NCI-H1436 treated with DMSO at 0.1 percent for 48 hours (cell line): ENCODE data around the gene USP6NL.

ENCODE experiments used
- DNase-seq: peaks from one replicate; lab custom pipeline; 2025; lab: John Stamatoyannopoulos, UW

USP6NL gene

DNA sequence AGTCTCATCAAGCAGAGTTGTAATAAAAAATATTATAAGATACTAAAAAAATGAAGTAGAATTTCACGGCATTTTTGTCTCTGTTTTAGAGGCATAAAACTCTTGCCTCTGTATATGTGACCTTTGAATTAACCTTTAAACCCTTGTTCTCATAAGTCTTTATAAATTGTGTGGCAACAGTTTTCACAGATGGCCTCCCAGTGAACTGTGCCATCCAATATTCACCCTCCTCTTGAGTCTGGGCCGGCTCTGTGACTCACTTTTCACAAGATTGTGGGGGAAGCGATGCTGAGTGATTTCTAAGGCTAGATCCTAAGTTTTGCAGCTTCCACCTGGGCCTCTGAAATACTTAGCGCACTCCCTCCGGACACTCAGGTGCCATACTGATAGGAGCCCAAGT is 4.6 kb upstream of the USP6NL start:
- no peak for DNase-seq

GRCh38 chr10:11615396-11615795 is 3.9 kb upstream of the USP6NL start:
- DNase-seq, result no peak

- no peak for DNase-seq
These were observed 861 bp upstream of the USP6NL start for GRCh38 chr10:11612021-11613001.

DNA sequence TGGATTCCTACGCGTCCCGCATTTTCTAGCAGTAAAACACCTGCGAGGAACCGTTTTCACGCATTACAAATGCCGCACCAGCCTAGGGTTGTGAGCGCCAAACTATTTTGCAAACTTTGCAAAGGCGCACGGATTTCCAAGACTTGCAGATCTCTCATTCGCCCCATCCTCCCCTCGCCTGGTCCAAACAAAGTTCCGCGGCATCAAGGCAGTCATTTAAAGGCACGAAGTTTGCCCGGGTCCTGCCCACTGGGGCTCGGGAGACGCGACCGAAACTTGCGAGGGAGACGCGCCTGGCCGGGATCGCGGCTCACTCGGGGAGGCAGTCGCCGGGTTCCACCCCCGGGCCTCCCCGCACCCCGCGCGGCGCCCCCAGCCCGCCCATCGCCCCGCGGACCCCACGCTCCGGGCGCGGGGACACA is 613 bp downstream of the USP6NL start:
- DNase-seq, result no peak

- no peak for DNase-seq
These were observed 1.2 kb downstream of the USP6NL start for GRCh38 chr10:11610166-11610825.

DNA sequence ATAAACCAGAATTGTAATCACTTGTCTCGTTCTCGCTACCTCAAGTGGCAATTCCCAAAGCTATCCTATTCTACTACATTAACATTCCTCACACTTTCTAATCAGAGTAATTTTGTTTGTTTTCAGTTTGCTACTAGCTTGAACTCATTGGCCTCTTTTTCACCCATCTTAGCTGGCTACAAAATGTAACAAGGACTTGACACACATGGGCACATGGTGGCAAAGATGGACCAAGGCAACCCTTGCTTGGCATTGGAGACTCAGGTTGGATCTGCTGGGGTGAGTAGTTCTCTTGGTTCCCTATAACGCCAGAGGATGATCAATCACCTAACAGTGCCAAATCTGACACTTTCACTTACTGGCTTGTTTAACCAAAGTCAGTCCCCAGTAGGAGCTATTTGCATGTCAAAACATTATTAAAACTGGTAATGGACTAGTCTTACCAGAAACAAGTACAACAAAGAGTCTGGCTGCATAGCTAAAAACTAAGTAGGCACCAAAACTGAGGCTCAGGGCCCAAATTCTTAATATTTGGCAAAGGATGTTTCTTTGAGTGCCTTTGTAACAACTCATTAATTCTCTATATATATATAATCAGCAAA is 1.9 kb downstream of the USP6NL start:
- DNase-seq, result no peak

DNA sequence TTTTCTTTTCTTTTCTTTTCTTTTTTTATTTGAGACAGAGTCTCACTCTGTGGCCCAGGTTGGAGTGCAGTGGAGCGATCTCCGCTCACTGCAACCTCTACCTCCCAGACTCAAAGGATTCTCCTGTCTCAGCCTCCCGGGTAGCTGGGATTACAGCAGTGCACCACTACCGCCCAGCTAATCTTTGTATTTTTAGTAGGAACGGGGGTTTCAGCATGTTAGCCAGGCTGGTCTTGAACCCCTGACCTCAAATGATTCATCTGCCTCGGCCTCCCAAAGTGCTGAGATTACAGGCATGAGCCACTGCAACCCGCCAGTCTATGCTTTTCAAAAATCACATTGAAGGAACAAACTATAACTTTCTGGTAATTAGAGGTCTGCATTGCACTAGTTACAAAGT is 2.4 kb downstream of the USP6NL start:
- no peak for DNase-seq

GRCh38 chr10:11608159-11609013 is 3.1 kb downstream of the USP6NL start:
- DNase-seq, result no peak

DNA sequence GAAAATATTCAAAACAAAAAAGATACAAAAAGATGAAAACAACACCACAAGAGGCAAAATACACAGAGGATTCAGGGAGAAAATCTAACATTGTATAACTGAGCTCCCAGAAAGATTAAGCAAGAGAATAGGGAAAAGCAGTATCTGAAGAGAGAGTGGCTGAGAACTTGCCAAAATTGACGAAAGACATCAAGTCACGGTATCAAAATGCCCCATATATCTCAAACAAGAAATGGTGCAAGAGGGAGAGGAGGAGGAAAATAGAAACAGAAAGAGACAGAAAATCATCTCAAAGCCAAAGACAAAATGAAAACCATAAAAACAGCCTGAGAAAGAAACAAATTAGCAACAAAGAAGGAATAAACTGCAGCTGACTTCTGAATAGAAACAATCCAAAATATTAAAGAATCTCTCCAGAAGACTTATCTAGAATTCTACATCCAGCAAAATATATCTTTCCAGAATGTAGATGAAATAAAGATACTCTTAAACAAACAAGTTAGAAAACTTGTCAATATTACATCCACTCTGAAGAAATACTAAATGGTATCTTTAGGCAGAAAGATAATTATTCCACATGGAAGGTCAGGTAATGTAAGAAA is 5.5 kb downstream of the USP6NL start:
- DNase-seq, result no peak

DNA sequence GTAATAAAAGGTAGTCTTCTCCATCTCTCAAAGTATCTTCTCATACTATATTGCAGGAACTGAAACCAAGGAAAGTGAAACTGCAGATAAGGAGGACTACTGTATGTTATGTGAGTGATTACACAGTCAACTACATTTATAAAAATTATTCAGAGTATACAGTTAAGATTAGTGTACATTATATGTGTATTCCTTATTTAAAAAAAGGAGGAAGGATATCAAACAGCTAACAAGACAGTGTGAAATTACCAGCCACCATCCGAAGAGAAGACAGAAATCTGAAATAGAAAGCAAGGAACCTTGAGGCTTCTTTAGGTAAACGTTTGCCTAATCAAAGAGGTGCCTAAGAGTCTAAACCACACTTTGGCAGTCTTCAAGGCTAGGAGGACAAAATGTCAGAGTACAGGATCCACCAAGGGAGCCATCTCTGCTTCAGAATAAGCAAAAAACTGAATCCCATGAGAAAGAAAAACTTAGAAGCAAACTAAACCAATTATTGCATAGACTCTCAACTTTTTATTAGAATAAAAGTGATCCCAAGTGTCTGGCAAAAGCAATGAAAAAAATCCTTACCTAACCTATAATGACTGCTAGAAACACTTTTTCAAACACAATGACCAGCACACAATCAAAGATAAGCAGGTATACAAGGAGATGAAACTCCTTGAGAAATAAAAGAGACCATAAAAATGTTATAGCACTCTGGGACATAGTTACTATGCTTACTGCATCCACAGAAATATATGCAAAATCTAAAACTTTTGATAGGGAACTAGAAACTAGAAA is 6.4 kb downstream of the USP6NL start:
- no peak for DNase-seq

DNA sequence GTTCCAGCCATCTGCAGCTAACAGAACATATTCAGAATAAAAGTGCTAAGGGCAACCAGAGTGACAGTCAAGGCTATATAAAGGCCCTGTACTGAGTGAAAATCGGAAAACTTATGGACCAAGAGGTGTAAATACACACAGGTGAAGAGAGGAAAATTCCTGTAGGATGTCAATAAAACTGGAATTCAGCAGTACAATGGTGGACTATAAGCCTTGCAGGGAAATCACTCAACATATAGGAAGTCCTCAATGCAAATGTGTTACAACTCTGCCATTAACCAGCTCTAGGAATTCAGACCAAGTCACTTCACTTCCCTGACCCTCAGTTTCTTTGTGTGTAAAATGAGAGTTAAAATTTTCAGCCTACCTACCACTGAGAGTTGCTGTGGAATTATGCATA is 7.7 kb downstream of the USP6NL start:
- DNase-seq, result no peak

- DNase-seq, result peak; percentile 58
These were observed 8.4 kb downstream of the USP6NL start for GRCh38 chr10:11602919-11603523.

DNA sequence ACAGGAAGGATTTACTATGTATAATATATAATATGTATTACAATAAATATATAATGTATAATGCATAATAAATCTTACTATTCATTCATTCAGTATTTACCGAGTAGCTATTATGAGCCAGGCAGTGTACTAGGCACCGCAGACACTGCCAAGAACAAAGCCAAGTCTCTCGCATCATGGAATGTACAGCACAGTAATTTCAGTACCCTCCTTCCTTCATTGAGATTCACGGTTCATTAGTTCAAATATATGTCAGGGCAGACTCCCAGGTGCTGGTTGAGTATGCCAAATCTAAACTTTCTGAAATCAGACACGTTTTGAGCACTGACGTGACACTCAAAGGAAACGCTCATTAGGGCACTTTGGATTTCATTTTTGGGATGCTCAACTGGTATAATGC is 9.1 kb downstream of the USP6NL start:
- DNase-seq, result no peak

GRCh38 chr10:11601670-11602069 is 9.8 kb downstream of the USP6NL start:
- no peak for DNase-seq

GRCh38 chr10:11600280-11600679 is 11.2 kb downstream of the USP6NL start:
- DNase-seq, result no peak

DNA sequence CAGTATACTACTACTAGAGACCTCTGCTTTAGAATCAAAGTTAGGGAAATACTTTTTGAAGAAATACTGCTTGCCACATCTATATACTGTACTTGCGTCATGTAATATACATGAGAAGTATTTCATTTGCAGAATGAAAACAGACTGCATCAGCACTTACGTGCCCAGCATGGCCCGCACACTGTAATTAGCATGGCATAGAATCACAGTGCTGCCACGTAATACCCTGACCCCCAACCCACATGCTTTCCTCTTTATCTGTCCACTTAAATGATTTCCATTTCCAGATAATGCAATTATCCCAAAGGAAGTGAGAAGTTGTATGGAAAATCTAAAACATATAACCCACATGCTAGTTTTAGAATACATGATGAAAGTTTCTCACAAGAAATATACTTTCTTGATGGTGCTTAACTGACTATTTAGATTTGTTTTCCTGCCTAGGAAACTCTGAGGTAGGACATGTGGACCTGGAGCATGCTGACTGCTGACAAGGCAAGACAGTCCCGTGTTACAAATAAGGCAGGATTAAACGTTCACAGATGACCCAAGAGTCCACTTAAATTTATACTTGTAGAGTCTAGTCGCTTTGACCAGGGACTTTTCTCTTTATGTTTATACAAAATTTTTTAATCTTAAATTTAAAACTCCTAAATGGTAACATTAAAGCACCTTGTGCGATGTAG is 12.6 kb downstream of the USP6NL start:
- no peak for DNase-seq

- no peak for DNase-seq
These were observed 14.0 kb downstream of the USP6NL start for GRCh38 chr10:11597470-11597869.

GRCh38 chr10:11595395-11595692 is 16.1 kb downstream of the USP6NL start:
- no peak for DNase-seq

DNA sequence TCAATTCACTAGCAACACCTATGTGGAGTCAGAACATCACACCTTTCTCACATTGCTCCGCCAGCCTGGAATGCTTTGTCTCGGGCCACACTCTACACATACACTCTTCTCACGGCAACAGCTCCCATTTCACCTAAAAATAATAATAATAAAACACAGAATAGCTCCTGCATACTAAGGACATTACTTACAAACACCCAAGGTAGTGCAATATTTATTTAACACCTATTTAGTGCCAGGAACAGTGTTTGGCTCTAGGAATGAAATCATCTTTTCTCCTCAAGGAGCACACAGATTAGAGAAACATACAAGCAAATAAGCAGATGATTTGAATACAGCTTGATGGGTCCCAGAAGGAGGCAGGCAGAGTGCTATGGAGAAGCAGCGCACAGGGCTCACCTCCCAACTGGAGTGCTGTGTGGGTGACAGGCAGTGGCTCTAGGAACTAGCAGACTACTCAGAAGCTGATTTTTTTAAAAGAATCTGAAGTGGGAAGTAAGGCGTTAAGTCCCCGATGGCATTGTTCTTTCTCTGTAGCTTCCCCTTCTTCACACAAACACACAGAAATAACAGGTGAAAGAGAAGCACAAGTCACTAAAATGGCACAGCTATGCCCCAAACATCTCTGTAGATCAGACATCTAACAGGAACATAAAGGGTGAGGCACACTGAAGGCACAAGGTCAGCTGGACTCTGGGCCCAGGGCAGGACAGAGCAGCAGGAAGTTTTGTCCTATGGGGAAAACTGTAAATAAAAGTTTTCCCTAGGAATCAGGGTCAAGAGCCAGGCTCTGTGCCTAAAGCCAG is 16.7 kb downstream of the USP6NL start:
- DNase-seq, result no peak
